Spleen (tissue), 11 donors: ENCODE results near the gene MPST. TPM values are rescaled to one million over a fixed set of nuclear protein-coding genes. Genes with fewer than 3 reads are reported as not detected.
A peak's percentile ranks its signal among the peaks of the same experiment; 100 is the strongest.

ENCODE experiments used
- DNase-seq: peaks from one replicate; pipeline ENCODE4 v3.0.0-alpha.2; 2020
- H3K27ac ChIP-seq, 8 donors: fragments of 200-600 bp; sonication (generic) in 7 of 8; 1 replicate in 4 of 8; 2 replicates in 4 of 8; pipeline versions ENCODE4 v1.5.0 to v1.8.0; 2016 to 2021; ENCODE audit warnings: inconsistent platforms in 4 of 8, mild to moderate bottlenecking in 4 of 8, moderate library complexity in 1 of 8
- H3K27me3 ChIP-seq, 7 donors: fragments of 200-600 bp; sonication (generic) in 6 of 7; replicated peaks in 1 of 7; 1 replicate in 4 of 7; 2 replicates in 3 of 7; pipeline versions ENCODE4 v1.5.0 to v1.8.0; 2016 to 2021; ENCODE audit warnings: inconsistent platforms in 3 of 7, mild to moderate bottlenecking in 1 of 7
- H3K36me3 ChIP-seq, 6 donors: fragments of 200-600 bp; sonication (generic) in 5 of 6; 1 replicate in 4 of 6; 2 replicates in 2 of 6; pipeline versions ENCODE4 v1.5.0 to v1.8.0; 2016 to 2021; ENCODE audit warnings: inconsistent platforms in 2 of 6
- H3K4me1 ChIP-seq, 6 donors: fragments of 200-600 bp; sonication (generic) in 5 of 6; 1 replicate in 3 of 6; 2 replicates in 3 of 6; pipeline versions ENCODE4 v1.5.0 to v1.8.0; 2016 to 2021; ENCODE audit warnings: inconsistent platforms in 3 of 6
- H3K4me3 ChIP-seq, 8 donors: fragments of 200-600 bp; sonication (generic) in 7 of 8; 1 replicate in 4 of 8; 2 replicates in 4 of 8; pipeline versions ENCODE4 v1.5.0 to v1.8.0; 2016 to 2021; ENCODE audit warnings: inconsistent platforms in 4 of 8, mild to moderate bottlenecking in 4 of 8, moderate library complexity in 2 of 8
- H3K9me3 ChIP-seq, 8 donors: fragments of 200-600 bp; sonication (generic) in 7 of 8; 1 replicate in 4 of 8; 2 replicates in 4 of 8; pipeline versions ENCODE4 v1.5.0 to v1.8.0; 2016 to 2021; ENCODE audit warnings: inconsistent platforms in 4 of 8
- POLR2A ChIP-seq, 3 donors: fragments of 450-650 bp; IDR thresholded peaks; one replicate each; pipeline ENCODE4 v1.5.1; 2017; ENCODE audit warnings: antibody characterized with exemption in 3 of 3, mild to moderate bottlenecking in 1 of 3
- POLR2AphosphoS5 ChIP-seq, 3 donors: sonication (generic); formaldehyde crosslinking; IDR thresholded peaks; one replicate each; pipeline ENCODE4 v1.5.1; 2017; ENCODE audit warnings: antibody characterized with exemption in 3 of 3
- WGBS, 5 donors: extraction: QIAGEN DNeasy Blood & Tissue Kit in 3 of 5; methylation state at CpG; one replicate each; pipeline versions ENCODE4 v1.1.5 to v1.1.7; 2013 to 2018; 5-methylcytosine and 5-hydroxymethylcytosine counted together
- intact Hi-C: fragments of 100-400 bp; cut with DNase I; formaldehyde crosslinking; loops from one replicate; pipeline ENCODE4 v1.15.0; 2023; ENCODE audit warnings: low total_unique reads
- polyA plus RNA-seq, 3 donors: library from polyadenylated mRNA; stranded (reverse); fragments of 200-250 nt; gene quantifications; one replicate each; pipeline ENCODE4 v1.2.1, GENCODE V29; 2013
- total RNA-seq, 7 donors: library from RNA; depleted of rRNA in 3 of 7; stranded (reverse); fragments of >200 nt in 3 of 7; fragmentation: NEBNext Ultra II Directional in 4 of 7; extraction: Animal tissue kit (Norgen Biotek cat#: 25700) in 4 of 7; gene quantifications; one replicate each; pipeline versions ENCODE4 v1.1.0 to v1.2.1, GENCODE V29; 2016 to 2021
- TF ChIP-seq, protein P1 (sequence below), 11 experiments: fragments of 200-600 bp in 7 of 11; fragments of 450-650 bp in 4 of 11; sonication (generic) in 4 of 11; IDR thresholded peaks in 8 of 11; conservative IDR thresholded peaks in 3 of 11; 1 replicate in 7 of 11; 2 replicates in 4 of 11; pipeline versions ENCODE4 v1.4.0 to v1.8.0; 2016 to 2021; ENCODE audit warnings: antibody characterized with exemption in 11 of 11, inconsistent platforms in 4 of 11, mild to moderate bottlenecking in 1 of 11
- donor health status: healthy with polysubstance abuse.
- donor health status: DM: no; HTN: no; CAD: no; lungs with moderate emphysema.
- donor health status: DM: no; HTN: no; CAD: no.
- donor health status: Bipolar disorder and iron deficiency.
- donor health status: healthy.
- donor health status: DM: no; HTN: no; CAD: no.
- donor health status: DM: yes; HTN: yes; CAD: no.

The MPST gene
- total and polyA plus RNA-seq, 10 donors, result 13.9 to 44.8 (median 29.9) TPM

GRCh38 chr22:37039466-37039865, 19.9 kb downstream of the MPST start:
- 84 to 96% (median 88%) methylated on average over 2 of the region's 2 CpGs for WGBS, 5 donors

GRCh38 chr22:37043209-37043827, 23.8 kb downstream of the MPST start:
- WGBS, 5 donors, result 76 to 87% (median 81%) methylated on average over 7 of the region's 7 CpGs
- no peaks in the 10 kb centered on the region for H3K9me3 ChIP-seq
- TF ChIP-seq, protein P1, sequence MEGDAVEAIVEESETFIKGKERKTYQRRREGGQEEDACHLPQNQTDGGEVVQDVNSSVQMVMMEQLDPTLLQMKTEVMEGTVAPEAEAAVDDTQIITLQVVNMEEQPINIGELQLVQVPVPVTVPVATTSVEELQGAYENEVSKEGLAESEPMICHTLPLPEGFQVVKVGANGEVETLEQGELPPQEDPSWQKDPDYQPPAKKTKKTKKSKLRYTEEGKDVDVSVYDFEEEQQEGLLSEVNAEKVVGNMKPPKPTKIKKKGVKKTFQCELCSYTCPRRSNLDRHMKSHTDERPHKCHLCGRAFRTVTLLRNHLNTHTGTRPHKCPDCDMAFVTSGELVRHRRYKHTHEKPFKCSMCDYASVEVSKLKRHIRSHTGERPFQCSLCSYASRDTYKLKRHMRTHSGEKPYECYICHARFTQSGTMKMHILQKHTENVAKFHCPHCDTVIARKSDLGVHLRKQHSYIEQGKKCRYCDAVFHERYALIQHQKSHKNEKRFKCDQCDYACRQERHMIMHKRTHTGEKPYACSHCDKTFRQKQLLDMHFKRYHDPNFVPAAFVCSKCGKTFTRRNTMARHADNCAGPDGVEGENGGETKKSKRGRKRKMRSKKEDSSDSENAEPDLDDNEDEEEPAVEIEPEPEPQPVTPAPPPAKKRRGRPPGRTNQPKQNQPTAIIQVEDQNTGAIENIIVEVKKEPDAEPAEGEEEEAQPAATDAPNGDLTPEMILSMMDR (IDR thresholded peaks at IDR 0.05 in 8 of 11, conservative IDR thresholded peaks at IDR 0.05 in 3 of 11), result no peak
- TF ChIP-seq POLR2A (IDR thresholded peaks at IDR 0.05) (no peak), POLR2AphosphoS5 (IDR thresholded peaks at IDR 0.05) (no peak)
- peaks cover 0 to 24% (median 0%) of the 10 kb centered on the region in 7 donors for H3K27me3 ChIP-seq
- peaks cover 0 to 24% (median 3%) of the 10 kb centered on the region in 6 donors for H3K4me1 ChIP-seq
- no peak overlapping the region for H3K4me3 ChIP-seq
- no peaks in the 10 kb centered on the region for H3K36me3 ChIP-seq
- intact Hi-C loops, result no loop called here
- peak; percentile 32 for DNase-seq
- H3K27ac ChIP-seq, result no peak overlapping the region

More at GRCh38 chr22:37039466-37039865, 19.9 kb downstream of the MPST start:
- no peak for DNase-seq
- TF ChIP-seq, protein P1 (IDR thresholded peaks at IDR 0.05 in 8 of 11, conservative IDR thresholded peaks at IDR 0.05 in 3 of 11), result no peak
- TF ChIP-seq POLR2AphosphoS5 (IDR thresholded peaks at IDR 0.05) (no peak), POLR2A (IDR thresholded peaks at IDR 0.05) (no peak)
- Histone ChIP-seq H3K4me3 (no peak overlapping the region), H3K27me3 (peaks cover 0 to 63% (median 6%) of the 10 kb centered on the region in 7 donors), H3K9me3 (no peaks in the 10 kb centered on the region), H3K4me1 (peaks cover 0 to 7% (median 0%) of the 10 kb centered on the region in 6 donors), H3K27ac (no peak overlapping the region), H3K36me3 (no peaks in the 10 kb centered on the region)
- intact Hi-C loops, result no loop called here

DNA sequence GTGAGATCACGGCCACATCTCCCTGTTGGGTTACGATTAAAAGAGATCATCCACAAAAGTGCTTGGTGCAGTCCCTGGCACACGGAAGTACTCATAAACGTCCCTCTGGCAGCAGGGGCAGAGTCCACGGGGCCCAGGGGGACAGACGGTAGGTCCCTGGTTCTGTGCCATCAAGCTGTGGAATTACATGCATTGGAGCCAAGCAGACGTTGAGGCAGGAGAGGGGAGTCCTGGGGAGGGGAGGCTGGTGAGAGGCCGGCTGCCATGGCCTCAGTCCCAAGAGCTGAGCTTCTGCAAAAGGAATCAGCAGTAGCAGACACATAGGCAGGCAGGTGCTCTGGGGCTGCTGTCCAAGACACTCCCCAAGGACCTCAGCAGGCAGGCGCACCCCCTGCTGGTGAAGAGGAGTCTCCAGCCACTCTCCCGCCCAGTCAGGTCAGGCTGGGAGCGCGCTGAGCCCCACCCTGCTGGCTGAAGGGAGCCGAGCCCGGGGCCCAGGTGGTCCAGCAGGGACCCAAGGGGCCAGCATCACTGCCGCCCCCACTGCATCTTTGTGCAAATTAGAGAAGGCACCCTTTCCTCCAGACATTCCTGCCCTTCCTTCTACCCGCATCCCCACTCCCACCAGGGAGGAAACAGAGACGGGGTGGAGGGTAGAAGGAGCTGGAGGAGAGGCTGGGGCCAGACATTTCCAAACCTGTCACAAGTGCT, 24.4 kb downstream of the MPST start:
- no peak for TF ChIP-seq POLR2AphosphoS5 (IDR thresholded peaks at IDR 0.05)
- TF ChIP-seq, protein P1 (IDR thresholded peaks at IDR 0.05 in 8 of 11, conservative IDR thresholded peaks at IDR 0.05 in 3 of 11), result peak in 10 of 11 experiments; percentile 29 to 76 (median 58)
- Histone ChIP-seq H3K4me1 (peaks cover 0 to 24% (median 3%) of the 10 kb centered on the region in 6 donors), H3K4me3 (no peak overlapping the region), H3K27me3 (peaks cover 0 to 22% (median 0%) of the 10 kb centered on the region in 7 donors), H3K36me3 (no peaks in the 10 kb centered on the region), H3K27ac (no peak overlapping the region), H3K9me3 (no peaks in the 10 kb centered on the region)
- intact Hi-C loops, result no loop called here
- peak; percentile 89 for DNase-seq
- 40 to 54% (median 49%) methylated on average over 16 to 17 of the region's 17 CpGs for WGBS, 5 donors
